ENCODE results near the gene HOXA1. TPM values are rescaled to one million over a fixed set of nuclear protein-coding genes. Genes with fewer than 3 reads are reported as not detected.
A peak's percentile ranks its signal among the peaks of the same experiment; 100 is the strongest.

The HOXA1 gene
- total RNA-seq, 1 experiment from 2014 or later: 8.8 TPM

GRCh38 chr7:27117887-27118491, 22.2 kb upstream of the HOXA1 start:
- no peaks in the 10 kb centered on the region for H3K9me3 ChIP-seq (ENCODE audit: control insufficient read depth, insufficient read depth, low read depth, low read length)
- peak; percentile 13 for ATAC-seq
- no peak for DNase-seq (ENCODE audit: low read depth, low spot score)
- no peak for TF ChIP-seq SIN3A (IDR thresholded peaks at IDR 0.05; ENCODE audit: borderline replicate concordance, insufficient read depth, low read depth, low read length)
- no peak for TF ChIP-seq TCF7L2 (IDR thresholded peaks at IDR 0.05; ENCODE audit: low read depth, low read length)
- no peak for TF ChIP-seq POLR2AphosphoS5 (IDR thresholded peaks at IDR 0.05; ENCODE audit: low read depth, low read length)
- TF ChIP-seq CTCF (IDR thresholded peaks at IDR 0.05): no peak
- TF ChIP-seq REST (IDR thresholded peaks at IDR 0.05; ENCODE audit: insufficient read depth in 1 of 2, low read depth in 2 of 2, low read length in 1 of 2): 0 out of 4 replicates have a peak, but pooled peaks of 1 of the 2 experiments have one; percentile 24
- peak overlapping the region; percentile 99 for H3K27ac ChIP-seq (ENCODE audit: low read length)
- peak overlapping the region; percentile 60 to 92 for H3K4me3 ChIP-seq (ENCODE audit: low read depth in 2 of 2, low read length in 2 of 2)
- peaks cover 57% of the 10 kb centered on the region for H3K4me1 ChIP-seq (ENCODE audit: control insufficient read depth, insufficient read depth, low read length)
- intact Hi-C loops (cut with micrococcal nuclease; ENCODE audit: unreplicated experiment) (no loop called here), in situ Hi-C loops (cut with HindIII; ENCODE audit: low pct_unique_long_range_greater_than_20kb, low sequenced_read_pairs) (no loop called here)
- no peaks in the 10 kb centered on the region for H3K27me3 ChIP-seq (ENCODE audit: control insufficient read depth, insufficient read depth, low read length)
- POLR2A ChIA-PET: interaction anchor here (1.1 kb wide), 1 partner anchor 261 kb away, joined by 3 read pairs; no protein-coding TSS in a partner anchor
- H3K36me3 ChIP-seq (ENCODE audit: control insufficient read depth, insufficient read depth, low read length): no peaks in the 10 kb centered on the region
- CTCF ChIA-PET: no interaction called here
- BruUV-seq (replicated peaks): no TSS peak

- no TSS peak for BruUV-seq (replicated peaks)
- Histone ChIP-seq H3K4me1 (ENCODE audit: control insufficient read depth, insufficient read depth, low read length) (peaks cover 56% of the 10 kb centered on the region), H3K27me3 (ENCODE audit: control insufficient read depth, insufficient read depth, low read length) (no peaks in the 10 kb centered on the region), H3K36me3 (ENCODE audit: control insufficient read depth, insufficient read depth, low read length) (no peaks in the 10 kb centered on the region), H3K4me3 (ENCODE audit: low read depth in 2 of 2, low read length in 2 of 2) (peak overlapping the region; percentile 60 to 92), H3K9me3 (ENCODE audit: control insufficient read depth, insufficient read depth, low read depth, low read length) (no peaks in the 10 kb centered on the region), H3K27ac (ENCODE audit: low read length) (peak overlapping the region; percentile 99)
- in situ Hi-C loops (cut with HindIII; ENCODE audit: low pct_unique_long_range_greater_than_20kb, low sequenced_read_pairs) (no loop called here), intact Hi-C loops (cut with micrococcal nuclease; ENCODE audit: unreplicated experiment) (no loop called here)
- ChIA-PET POLR2A (no interaction called here), CTCF (interaction anchor here (0.6 kb wide), 2 partner anchors 23 to 62 kb away, joined by 3 to 4 read pairs; no protein-coding TSS in a partner anchor)
- ATAC-seq (no peak), DNase-seq (ENCODE audit: low read depth, low spot score) (no peak)
- TF ChIP-seq SIN3A (IDR thresholded peaks at IDR 0.05; ENCODE audit: borderline replicate concordance, insufficient read depth, low read depth, low read length) (no peak), REST (IDR thresholded peaks at IDR 0.05; ENCODE audit: insufficient read depth in 1 of 2, low read depth in 2 of 2, low read length in 1 of 2) (no peak), POLR2AphosphoS5 (IDR thresholded peaks at IDR 0.05; ENCODE audit: low read depth, low read length) (0 out of 2 replicates have a peak, but pooled peaks have one; percentile 23), CTCF (IDR thresholded peaks at IDR 0.05) (no peak), TCF7L2 (IDR thresholded peaks at IDR 0.05; ENCODE audit: low read depth, low read length) (no peak)
These were observed 21.4 kb upstream of the HOXA1 start for GRCh38 chr7:27116962-27117886.
